Activated CD8-positive, alpha-beta memory T cell treated with anti-CD3 and anti-CD28 coated beads, Interleukin-2, amount 50 U/mL, for 48 hours (primary cell): Measurements from ENCODE around the gene MIOS.

Experiments used
- DNase-seq: peaks from one replicate; pipeline ENCODE4 v3.0.0-alpha.2; 2020

The MIOS gene

GRCh38 chr7:7584653-7585052 is 18.0 kb downstream of the MIOS start:
- no peak for DNase-seq

- no peak for DNase-seq
Measured at GRCh38 chr7:7585241-7585928, 18.7 kb downstream of the MIOS start.

GRCh38 chr7:7595451-7595850 is 28.8 kb downstream of the MIOS start:
- DNase-seq: no peak

- DNase-seq: no peak
Measured at GRCh38 chr7:7596176-7596575, 29.5 kb downstream of the MIOS start.

- no peak for DNase-seq
Measured at GRCh38 chr7:7607010-7607409, 40.3 kb downstream of the MIOS start.

- no peak for DNase-seq
Measured at GRCh38 chr7:7609330-7609729, 42.6 kb downstream of the MIOS start.

GRCh38 chr7:7612519-7612918 is 45.8 kb downstream of the MIOS start:
- no peak for DNase-seq

- no peak for DNase-seq
Measured at GRCh38 chr7:7613210-7613609, 46.5 kb downstream of the MIOS start.

- no peak for DNase-seq
Measured at GRCh38 chr7:7614018-7614741, 47.5 kb downstream of the MIOS start.

- DNase-seq: no peak
Measured at GRCh38 chr7:7617550-7617949, 50.9 kb downstream of the MIOS start.

- no peak for DNase-seq
Measured at GRCh38 chr7:7618410-7618809, 51.7 kb downstream of the MIOS start.

- no peak for DNase-seq
Measured at GRCh38 chr7:7620236-7620635, 53.6 kb downstream of the MIOS start.

- no peak for DNase-seq
Measured at GRCh38 chr7:7620644-7621210, 54.0 kb downstream of the MIOS start.

- no peak for DNase-seq
Measured at GRCh38 chr7:7628476-7628875, 61.8 kb downstream of the MIOS start.

GRCh38 chr7:7630626-7631329 is 64.1 kb downstream of the MIOS start:
- DNase-seq: no peak

GRCh38 chr7:7639421-7639820 is 72.7 kb downstream of the MIOS start:
- DNase-seq: no peak

- DNase-seq: no peak
Measured at GRCh38 chr7:7639847-7640220, 73.2 kb downstream of the MIOS start.

- peak; percentile 93 for DNase-seq
Measured at GRCh38 chr7:7640221-7641128, 73.8 kb downstream of the MIOS start, which contains the start of gene UMAD1. Gene UMAD1, plus strand, starts transcription at chr7:7640752. Its CDS starts 32,620 bp downstream, at chr7:7673372.

GRCh38 chr7:7641129-7641663 is 74.5 kb downstream of the MIOS start:
- DNase-seq: peak; percentile 70

GRCh38 chr7:7642081-7642480 is 75.4 kb downstream of the MIOS start:
- no peak for DNase-seq

- DNase-seq: no peak
Measured at GRCh38 chr7:7647495-7648036, 80.9 kb downstream of the MIOS start.

GRCh38 chr7:7650682-7651206 is 84.1 kb downstream of the MIOS start:
- DNase-seq: no peak
